ENCODE measurements around the gene DLGAP1. TPM values are rescaled to one million over a fixed set of nuclear protein-coding genes. Genes with fewer than 3 reads are reported as not detected.

DLGAP1 gene
- total and polyA plus RNA-seq, 2 experiments from 2014 or later: 17.0 to 48.5 TPM

GRCh38 chr18:3492721-3493120, 962.4 kb downstream of the DLGAP1 start (continued):
- TF ChIP-seq ZNF462 (CRISPR knock-in tag; IDR thresholded peaks at IDR 0.05) (no peak), ZNF114 (CRISPR knock-in tag; IDR thresholded peaks at IDR 0.05) (no peak), CREB1 (CRISPR knock-in tag; IDR thresholded peaks at IDR 0.05; ENCODE audit: low read depth) (no peak)

- Histone ChIP-seq H3K4me3 (no peak overlapping the region), H3K27me3 (ENCODE audit: insufficient read depth) (no peaks in the 10 kb centered on the region), H3K4me1 (ENCODE audit: insufficient read depth) (peaks cover 22% of the 10 kb centered on the region; the same call in 1 of the 2 replicates), H4K20me1 (replicated peaks; ENCODE audit: insufficient read depth) (no peaks in the 10 kb centered on the region), H3K36me3 (ENCODE audit: insufficient read depth) (no peaks in the 10 kb centered on the region), H2AFZ (no peak overlapping the region), H3K27ac (ENCODE audit: low read depth) (no peak overlapping the region), H3K4me2 (no peak overlapping the region), H3F3A (replicated peaks; ENCODE audit: low read depth) (no peaks in the 10 kb centered on the region), H3K9me2 (ENCODE audit: insufficient read depth) (no peaks in the 10 kb centered on the region), H3K79me2 (replicated peaks; ENCODE audit: insufficient read depth) (no peaks in the 10 kb centered on the region)
- H3K27ac Mint-ChIP-seq: no peak overlapping the region
- no peaks in the 10 kb centered on the region for H3K36me3 Mint-ChIP-seq (ENCODE audit: low read depth)
- DNase-seq (ENCODE audit: low spot score) (no peak), ATAC-seq (no peak)
- H3K4me3 Mint-ChIP-seq: no peak overlapping the region
- H3K4me1 Mint-ChIP-seq: peaks cover 28% of the 10 kb centered on the region
- no peaks in the 10 kb centered on the region for H3K9me3 Mint-ChIP-seq
- H3K27me3 Mint-ChIP-seq (ENCODE audit: insufficient read depth, low read depth, poor library complexity): no peaks in the 10 kb centered on the region
- TF ChIP-seq ZNF114 (CRISPR knock-in tag; IDR thresholded peaks at IDR 0.05) (no peak), EZH2phosphoT487 (IDR thresholded peaks at IDR 0.05; ENCODE audit: unreplicated experiment) (no peak), EZH2 (IDR thresholded peaks at IDR 0.05; ENCODE audit: low read depth, unreplicated experiment) (no peak), ZNF331 (CRISPR knock-in tag; IDR thresholded peaks at IDR 0.05; ENCODE audit: low read depth) (no peak), CREB1 (CRISPR knock-in tag; IDR thresholded peaks at IDR 0.05; ENCODE audit: low read depth) (no peak), STAT1 (IDR thresholded peaks at IDR 0.05; ENCODE audit: unreplicated experiment) (no peak), CTCF (conservative IDR thresholded peaks at IDR 0.05; ENCODE audit: low read depth in 2 of 2) (no peak)
These were observed 963.0 kb downstream of the DLGAP1 start for GRCh38 chr18:3491981-3492555.

Data from GM23338 (cell line).